ELF-1 (cell line): ENCODE data around the gene CCDC141.
"Not testable (repeated sequence)": the region's sequence is repeated elsewhere in the genome, so short reads cannot be mapped to it uniquely, and the experiment has no call there.

Experiments used
- DNase-seq: peaks from one replicate; pipeline ENCODE4 v3.0.0-alpha.2; 2016; ENCODE audit warnings: low read depth, low spot score

Gene CCDC141

GRCh38 chr2:179044500-179044899 lies 5.4 kb downstream of the CCDC141 start:
- DNase-seq: no peak

GRCh38 chr2:179037807-179038206 lies 12.1 kb downstream of the CCDC141 start:
- DNase-seq: no peak

GRCh38 chr2:179036353-179036905 lies 13.5 kb downstream of the CCDC141 start:
- no peak for DNase-seq

GRCh38 chr2:179031731-179032408 lies 18.1 kb downstream of the CCDC141 start:
- DNase-seq: peak; percentile 7

- DNase-seq: no peak
Measured at GRCh38 chr2:179024445-179024844, 25.5 kb downstream of the CCDC141 start.

GRCh38 chr2:179022685-179023084 lies 27.3 kb downstream of the CCDC141 start:
- DNase-seq: no peak

- no peak for DNase-seq
Measured at GRCh38 chr2:179021258-179021657, 28.7 kb downstream of the CCDC141 start.

GRCh38 chr2:179020156-179020750 lies 29.7 kb downstream of the CCDC141 start:
- DNase-seq: peak; percentile 44

- DNase-seq: no peak
Measured at GRCh38 chr2:179019260-179019659, 30.7 kb downstream of the CCDC141 start.

- DNase-seq: no peak
Measured at GRCh38 chr2:179017773-179018357, 32.1 kb downstream of the CCDC141 start.

GRCh38 chr2:179014189-179014588 lies 35.7 kb downstream of the CCDC141 start:
- not testable (repeated sequence) for DNase-seq

- no peak for DNase-seq
Measured at GRCh38 chr2:179005976-179006375, 44.0 kb downstream of the CCDC141 start.

GRCh38 chr2:178999476-178999875 lies 50.5 kb downstream of the CCDC141 start:
- DNase-seq: no peak

GRCh38 chr2:178998539-178998938 lies 51.4 kb downstream of the CCDC141 start:
- DNase-seq: no peak

GRCh38 chr2:178997477-178997876 lies 52.5 kb downstream of the CCDC141 start:
- DNase-seq: no peak

GRCh38 chr2:178997067-178997466 lies 52.9 kb downstream of the CCDC141 start:
- no peak for DNase-seq

GRCh38 chr2:178994264-178994663 lies 55.7 kb downstream of the CCDC141 start:
- no peak for DNase-seq

- DNase-seq: no peak
Measured at GRCh38 chr2:178993788-178994187, 56.1 kb downstream of the CCDC141 start.

- DNase-seq: peak; percentile 19
Measured at GRCh38 chr2:178992719-178993118, 57.2 kb downstream of the CCDC141 start.

- DNase-seq: no peak
Measured at GRCh38 chr2:178990533-178991241, 59.2 kb downstream of the CCDC141 start.

- not testable (repeated sequence) for DNase-seq
Measured at GRCh38 chr2:178989424-178989823, 60.5 kb downstream of the CCDC141 start.

- peak; percentile 4 for DNase-seq
Measured at GRCh38 chr2:178982652-178983051, 67.3 kb downstream of the CCDC141 start.
